SH-SY5Y (cell line): ENCODE measurements around the gene IFNA14.

Source experiments
- GATA2 ChIP-seq: IDR thresholded peaks from 2 replicates; pipeline ENCODE4 v1.6.1; 2011; ENCODE audit warnings: mild to moderate bottlenecking, low read depth, low read length
- GATA3 ChIP-seq: IDR thresholded peaks from 2 replicates; pipeline ENCODE4 v1.6.1; 2011; ENCODE audit warnings: low read depth, mild to moderate bottlenecking, low read length, moderate library complexity

DNA sequence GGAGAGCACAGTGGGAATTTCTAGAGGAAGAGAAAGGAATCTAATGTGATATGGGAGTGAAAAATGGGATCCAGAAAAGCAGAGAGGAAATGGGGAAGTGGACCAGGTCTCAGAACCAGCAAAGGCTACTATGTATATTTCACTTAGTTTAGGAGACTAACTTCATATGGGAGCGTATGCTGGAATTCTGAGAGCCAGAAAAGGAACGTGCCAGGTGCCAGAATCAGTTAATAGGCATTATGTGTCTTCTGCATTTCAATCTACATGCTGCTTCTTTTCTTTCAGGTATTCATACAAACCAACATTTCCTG is 28.5 kb upstream of the IFNA14 start:
- TF ChIP-seq GATA2 (no peak), GATA3 (no peak)
